CD4-positive, alpha-beta T cell treated with Interleukin-17A for 1 hour (primary cell): ENCODE results near the gene GEMIN7.
"Not testable (repeated sequence)": the region's sequence is repeated elsewhere in the genome, so short reads cannot be mapped to it uniquely, and the experiment has no call there.

Experiments
- DNase-seq: peaks from one replicate; pipeline ENCODE4 v3.0.0-alpha.2; 2020

GEMIN7 gene

DNA sequence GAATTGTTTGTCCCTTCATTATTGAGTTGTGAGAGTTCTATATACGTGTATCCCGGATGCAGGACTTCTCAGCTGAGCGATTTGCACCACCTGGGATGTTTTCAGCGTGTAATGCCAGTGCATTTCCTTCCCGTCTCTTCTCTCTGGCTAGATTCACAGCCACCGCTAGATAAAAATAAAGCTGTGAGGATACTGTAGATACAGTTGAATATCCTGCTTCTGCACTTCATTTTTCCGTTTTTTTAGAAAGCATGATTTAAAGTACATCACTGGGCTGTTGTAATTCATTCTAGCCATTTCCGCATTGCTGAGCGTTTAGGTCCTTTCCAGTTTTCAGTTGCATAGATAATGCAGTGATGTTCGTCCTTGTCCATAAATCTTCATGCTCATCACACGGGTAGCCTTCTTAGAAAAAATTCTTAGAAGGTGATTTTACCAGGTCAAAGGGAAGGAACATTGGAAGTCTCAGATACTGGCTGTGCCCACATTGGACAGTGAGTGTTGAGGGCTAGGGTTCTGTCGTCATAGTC, 28.6 kb downstream of the GEMIN7 start:
- no peak for DNase-seq

DNA sequence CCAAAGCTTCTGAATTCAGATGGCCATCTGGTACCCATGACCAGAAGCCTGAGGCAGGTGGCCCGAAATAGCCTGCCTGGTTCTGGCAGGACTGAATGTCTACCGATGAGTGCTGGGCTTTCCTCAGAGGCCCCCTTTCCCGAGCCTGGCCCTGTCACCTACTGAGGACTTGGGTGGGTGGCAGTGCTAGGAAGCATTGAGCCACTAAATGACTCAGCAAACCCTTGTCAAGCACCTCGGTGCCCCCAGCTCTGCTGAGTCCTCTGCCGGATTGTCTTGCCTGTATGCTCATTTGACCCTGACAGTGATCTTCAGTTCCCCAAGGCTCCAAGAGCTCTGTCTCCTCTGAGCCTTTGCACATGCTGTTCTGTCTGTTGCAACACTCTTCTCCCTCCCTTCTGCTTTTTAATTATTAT, 31.8 kb downstream of the GEMIN7 start:
- no peak for DNase-seq

GRCh38 chr19:45112111-45112827, 33.2 kb downstream of the GEMIN7 start:
- DNase-seq = no peak

DNA sequence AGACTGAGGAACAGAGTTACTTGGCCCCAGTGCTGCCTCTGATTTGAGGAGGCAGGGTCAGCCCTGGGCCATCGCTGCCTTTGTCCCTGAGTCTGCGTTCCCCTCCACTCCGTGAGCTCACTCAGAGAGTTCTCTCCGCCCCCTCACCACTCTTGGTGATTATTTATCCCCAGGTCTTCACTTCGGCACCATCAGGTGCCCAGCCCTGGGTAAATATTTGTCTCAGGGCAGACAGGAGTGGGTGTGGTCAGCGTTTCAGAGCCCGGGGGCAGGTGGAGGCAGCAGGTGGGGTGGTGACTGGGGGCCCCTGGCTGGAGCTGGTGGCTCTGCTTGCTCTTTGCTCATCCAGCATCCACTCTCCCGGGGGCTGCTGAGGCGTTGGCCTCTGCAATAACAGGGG, 34.6 kb downstream of the GEMIN7 start:
- no peak for DNase-seq

DNA sequence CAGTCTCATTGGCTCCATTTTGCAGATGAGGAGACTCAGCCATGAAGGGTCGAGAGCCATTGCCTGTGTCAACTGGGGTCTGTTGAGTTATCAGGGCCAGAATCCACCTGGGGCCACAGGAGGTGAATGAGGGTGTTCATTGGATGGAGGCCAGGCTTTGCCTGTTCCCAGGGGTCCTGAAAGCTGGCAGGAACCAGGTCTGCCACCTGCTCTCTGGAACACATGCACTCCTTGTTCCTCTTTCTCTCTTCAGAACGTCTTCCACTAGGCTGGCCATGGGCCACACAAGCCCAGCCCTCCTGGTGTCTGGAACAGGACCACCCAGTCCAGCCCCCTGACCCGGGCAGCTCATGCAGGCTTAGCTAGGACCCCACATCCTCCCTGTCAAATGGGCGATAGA, 35.1 kb downstream of the GEMIN7 start:
- DNase-seq = no peak

DNA sequence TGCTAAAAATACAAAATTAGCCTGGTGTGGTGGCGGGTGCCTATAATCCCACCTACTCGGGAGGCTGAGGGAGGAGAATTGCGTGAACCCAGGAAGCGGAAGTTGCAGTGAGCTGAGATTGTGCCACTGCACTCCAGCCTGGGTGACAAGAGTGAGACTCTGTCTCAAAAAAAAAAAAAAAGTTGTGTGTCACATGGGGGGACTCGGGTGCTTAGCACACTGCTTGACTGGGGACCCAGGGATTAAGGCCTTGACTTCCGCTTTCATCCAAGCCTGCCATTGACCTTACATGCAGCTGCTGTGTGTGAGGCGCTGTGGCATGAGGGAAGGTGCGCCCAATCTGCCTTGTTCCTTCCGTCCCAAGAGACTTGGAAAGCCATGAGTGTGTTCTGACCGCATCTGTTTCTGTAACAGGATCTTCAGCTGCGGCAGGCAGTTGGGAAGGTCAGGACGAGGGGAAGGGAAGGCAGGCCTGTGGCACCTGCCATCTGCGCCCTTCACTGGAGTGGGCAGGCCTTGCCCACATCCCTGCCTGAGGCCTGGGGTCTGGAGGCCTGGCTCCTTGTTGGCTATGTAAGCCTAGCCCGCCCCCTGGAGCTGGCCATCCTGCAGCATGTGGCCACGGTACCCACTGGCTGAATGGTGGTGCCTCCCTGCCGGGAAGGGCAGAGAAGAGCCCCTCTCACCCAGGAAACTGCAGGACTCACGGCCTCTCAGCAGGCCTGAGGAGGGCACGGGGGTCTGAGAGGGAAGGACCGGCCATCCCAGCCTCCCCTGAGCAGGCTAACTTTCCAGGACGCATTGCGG, 37.0 kb downstream of the GEMIN7 start:
- no peak for DNase-seq

DNA sequence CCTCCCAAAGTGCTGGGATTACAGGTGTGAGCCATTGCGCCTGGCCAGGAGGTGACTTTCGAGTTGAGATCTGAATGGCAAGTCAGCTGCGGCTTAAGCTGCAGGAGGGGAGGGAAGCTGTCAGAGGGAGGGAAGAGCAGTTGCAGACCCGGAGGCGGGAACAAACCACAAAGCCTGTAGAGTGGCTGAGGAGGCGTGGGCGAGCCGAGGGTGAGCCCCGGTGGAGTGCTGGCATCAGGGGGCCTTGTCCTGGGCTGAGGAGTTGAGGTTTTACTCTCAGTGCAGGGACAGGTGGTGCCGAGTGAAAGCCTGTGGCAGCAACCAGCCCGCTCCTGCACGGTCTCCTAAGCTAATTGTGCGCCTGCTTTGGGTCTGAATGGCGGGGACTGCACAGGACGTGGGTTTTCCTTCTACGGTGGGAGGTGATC, 38.1 kb downstream of the GEMIN7 start:
- DNase-seq = peak; percentile 34

DNA sequence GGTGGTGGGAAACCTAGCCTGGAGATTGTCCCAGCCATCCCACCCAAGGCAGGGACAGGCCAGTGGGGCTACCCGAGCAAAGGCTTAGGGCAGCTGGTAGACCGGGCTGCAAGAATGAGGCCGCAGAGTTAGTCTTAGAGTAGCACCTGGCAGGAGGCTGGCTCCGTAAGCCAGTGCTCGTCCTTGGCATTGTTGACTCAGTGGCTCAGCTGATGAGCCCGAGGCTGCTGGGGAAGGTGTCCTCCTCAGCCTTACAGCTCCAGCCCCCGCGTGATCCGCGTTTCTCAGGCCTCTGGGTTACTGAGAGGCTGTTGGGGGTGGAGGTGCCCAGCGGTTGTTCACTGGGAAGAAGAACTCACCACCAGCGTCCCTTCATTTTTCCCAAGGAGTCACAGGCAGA, 38.6 kb downstream of the GEMIN7 start:
- no peak for DNase-seq

DNA sequence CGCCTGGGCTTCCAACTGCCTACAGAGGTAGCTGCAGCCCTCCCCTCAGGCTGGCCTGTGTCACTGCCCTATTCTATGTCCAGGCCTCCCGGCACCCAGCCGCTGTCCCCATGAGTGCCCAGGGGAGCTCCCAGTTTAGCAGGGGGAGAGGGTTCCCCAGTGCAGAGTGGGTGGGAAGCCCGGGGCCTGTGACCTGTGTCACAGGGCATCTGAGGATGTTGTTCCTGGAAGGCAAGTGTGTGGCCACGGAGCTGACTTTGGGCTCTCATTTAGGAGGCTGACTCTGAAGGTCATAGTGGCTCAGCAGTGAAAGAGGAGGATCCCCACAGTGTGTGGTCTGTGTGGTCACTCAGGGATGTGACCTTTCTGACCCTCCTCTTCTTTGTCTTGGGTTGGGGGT, 39.0 kb downstream of the GEMIN7 start:
- DNase-seq = no peak

DNA sequence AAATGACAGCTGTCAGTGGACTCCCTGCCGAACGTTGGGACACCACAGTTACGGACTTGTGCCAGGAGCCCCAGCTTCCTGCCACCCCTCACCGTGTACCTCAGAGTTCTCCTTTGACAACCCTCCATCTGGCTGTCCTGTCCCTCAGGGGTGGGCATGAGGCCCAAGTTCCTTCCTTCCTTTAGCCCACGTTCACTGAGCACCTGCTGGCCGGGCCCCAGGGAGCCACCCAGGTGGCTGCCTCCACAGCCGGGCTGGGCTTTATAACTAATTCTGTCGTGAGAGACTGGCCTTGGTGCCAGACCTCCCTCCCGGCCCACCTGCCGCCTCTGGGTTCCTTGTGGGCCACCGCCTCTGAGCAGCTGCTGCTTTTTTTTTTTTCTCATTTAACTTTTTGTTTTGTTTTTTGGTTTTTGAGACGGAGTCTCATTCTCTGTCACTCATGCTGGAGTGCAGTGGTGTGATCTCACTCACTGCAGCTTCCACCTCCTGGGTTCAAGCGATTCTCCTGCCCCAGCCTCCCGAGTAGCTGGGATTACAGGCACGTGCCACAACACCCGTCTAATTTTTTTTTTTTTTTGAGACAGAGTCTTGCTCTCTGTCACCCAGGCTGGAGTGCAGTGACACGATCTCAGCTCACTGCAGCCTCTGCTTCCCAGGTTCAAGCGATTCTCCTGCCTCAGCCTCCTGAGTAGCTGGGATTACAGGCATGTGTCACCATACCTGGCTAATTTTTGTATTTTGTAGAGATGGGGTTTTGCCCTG, 39.7 kb downstream of the GEMIN7 start:
- not testable (repeated sequence) for DNase-seq

DNA sequence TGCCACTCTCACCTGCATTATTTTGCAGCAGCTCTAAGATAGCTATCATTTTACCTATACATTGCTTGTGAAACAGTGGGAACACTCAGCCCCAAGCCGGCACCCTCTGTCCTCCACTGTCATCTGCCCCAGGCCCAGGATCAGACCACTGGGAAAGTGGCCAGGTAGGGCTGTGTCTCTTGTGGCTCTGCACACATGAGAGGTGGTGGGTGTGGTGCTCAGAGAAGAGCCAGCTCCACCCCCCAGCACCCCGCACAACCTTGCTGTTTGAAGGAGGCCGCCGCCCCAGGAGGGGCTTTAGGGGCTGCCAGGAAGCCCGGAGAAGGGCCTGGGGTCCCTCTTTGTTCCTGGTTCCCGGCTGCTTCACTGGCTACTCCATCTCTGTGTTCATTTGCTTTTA, 40.5 kb downstream of the GEMIN7 start:
- no peak for DNase-seq

DNA sequence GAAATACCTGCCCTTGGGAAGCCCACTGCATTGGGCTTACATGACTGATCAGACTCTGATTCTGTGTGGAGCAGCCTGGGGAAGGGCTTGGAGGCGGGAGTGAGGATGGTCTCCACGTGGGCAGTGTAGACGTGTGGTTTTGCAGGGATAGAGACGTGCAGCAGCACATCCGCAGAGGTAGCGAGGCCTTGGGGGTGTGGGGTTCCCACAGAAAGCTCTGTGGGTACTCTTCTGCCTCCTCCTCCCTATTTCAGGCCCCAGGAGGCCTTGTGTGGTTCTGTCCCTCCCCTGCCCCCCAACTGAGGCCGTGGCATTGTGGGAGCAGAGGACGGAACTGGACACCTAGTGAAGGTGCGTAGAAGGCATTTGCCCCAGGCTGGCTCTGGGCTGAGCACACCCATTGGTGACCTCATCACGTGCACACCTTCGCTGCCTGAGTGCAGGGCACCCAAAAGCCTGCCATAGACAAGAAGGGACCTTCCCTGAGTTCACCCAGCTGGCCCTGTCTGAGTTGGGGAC, 42.8 kb downstream of the GEMIN7 start:
- no peak for DNase-seq

- DNase-seq = no peak
Measured at GRCh38 chr19:45122832-45123231, 43.8 kb downstream of the GEMIN7 start.

DNA sequence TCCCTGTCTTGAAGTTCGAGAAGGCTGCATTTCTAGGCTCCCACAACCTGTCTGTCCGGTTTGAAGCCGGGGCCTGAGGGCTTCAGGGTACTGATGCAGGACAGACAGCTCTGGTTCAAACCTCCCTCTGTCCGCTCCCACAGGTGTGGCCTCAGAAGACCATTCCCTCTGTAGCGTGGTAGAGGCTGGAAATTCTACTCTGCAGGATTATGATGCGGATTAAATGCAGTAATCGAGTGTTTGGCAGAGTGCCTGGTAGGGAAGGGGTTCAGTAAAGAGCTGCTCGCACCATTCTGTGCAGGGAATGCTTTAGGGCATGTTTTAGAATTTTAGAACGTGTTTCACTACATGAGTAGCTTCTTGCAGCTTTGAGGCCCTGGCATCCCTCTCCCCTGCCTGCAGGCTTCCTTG, 44.4 kb downstream of the GEMIN7 start:
- no peak for DNase-seq

DNA sequence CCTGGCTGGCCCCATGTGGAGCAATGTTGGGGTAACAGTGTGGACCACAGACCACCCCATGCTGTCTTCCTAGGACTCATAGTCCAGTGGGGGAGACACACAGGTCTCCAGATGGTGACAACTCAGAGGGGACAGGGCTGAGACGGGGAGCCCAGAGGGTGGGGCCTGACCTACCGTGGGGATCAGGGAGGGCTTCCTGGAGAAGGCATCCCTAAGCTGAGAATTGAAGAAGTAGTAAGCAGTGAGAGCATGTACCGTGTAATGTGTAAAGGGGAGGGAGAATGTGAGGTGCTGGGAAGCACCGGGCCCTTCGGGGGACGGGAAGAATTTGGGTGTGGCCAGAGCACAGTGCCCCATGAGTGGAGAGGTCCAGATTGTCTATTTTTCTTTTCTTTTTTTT, 45.0 kb downstream of the GEMIN7 start:
- DNase-seq = no peak

GRCh38 chr19:45125360-45125759, 46.3 kb downstream of the GEMIN7 start:
- no peak for DNase-seq

DNA sequence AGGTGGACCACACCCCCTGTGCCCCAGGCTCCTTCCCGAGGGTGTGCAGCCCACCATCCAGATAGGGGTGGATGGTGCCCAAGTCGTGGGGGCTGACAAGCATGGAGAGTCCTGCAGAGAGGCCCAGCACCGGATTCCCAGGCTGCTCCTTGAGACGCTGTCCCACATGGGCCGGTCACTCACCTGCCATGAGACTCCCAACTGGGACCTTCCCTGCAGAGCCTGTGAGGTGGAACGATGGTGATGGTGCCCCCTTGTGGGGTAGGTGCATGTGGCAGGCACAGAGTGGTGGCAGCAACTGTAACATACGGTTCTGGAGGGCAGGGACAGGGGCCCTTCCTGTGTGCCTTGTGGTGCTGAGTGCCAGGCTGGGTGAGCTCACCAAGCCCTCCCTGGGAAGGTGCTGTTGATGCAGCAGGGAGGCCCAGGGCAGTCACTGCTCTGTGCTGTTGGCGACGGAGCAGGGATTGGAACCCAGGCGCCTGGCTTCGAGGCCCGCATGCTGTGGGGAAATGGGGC, 47.0 kb downstream of the GEMIN7 start:
- DNase-seq = peak; percentile 67

- no peak for DNase-seq
Measured at GRCh38 chr19:45126654-45127053, 47.6 kb downstream of the GEMIN7 start.

DNA sequence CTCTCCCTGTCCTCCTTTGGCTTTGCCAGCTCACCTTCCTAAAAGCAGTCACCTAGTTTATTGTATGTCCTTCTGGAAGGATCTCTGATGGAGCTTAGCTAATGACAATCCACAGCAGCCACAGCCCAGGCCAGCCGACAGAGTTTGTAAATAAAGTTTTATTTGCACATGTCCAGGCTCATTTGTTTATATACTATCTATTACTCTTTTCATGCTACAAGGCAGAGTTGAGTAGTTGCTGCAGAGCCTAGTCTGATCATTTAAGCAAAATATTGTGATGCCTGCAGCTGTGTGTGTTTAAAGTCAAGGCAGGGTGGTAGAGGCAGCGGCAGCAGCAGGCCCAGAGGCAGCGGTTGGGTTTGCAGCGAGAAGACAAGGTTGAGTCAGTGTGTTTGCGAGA, 49.1 kb downstream of the GEMIN7 start:
- no peak for DNase-seq

- no peak for DNase-seq
Measured at GRCh38 chr19:45128806-45129205, 49.7 kb downstream of the GEMIN7 start.

DNA sequence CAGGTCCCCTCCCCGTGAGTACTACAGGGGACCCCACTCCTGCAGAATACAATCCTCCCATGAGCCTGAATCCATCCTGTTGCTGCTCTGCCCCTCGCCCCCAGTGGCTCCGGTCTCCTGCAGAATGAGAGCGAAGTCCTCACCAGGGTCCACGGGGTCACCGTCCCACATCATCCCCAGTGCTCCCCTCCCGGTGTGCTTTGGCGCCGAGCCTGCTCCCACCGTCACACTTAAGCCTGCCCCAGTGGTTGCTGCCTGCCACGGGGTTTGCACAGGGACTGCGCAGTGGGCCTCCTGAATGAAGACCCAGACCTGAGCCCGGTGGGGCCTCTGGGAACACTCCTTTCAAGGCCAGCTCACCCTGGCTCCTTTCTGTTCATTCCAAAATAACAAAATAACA, 51.2 kb downstream of the GEMIN7 start:
- no peak for DNase-seq

- no peak for DNase-seq
Measured at GRCh38 chr19:45130888-45131615, 52.0 kb downstream of the GEMIN7 start.
